Loucy (cell line): Measurements from ENCODE around the gene CDS2.

Experiments used
- CTCF ChIP-seq: fragments of 200-600 bp; sonication (generic); conservative IDR thresholded peaks from 2 replicates; pipeline ENCODE4 v1.5.1; 2014; ENCODE audit warnings: mild to moderate bottlenecking, antibody characterized with exemption, low read length
- EZH2phosphoT487 ChIP-seq: fragments of 200-600 bp; IDR thresholded peaks from 2 replicates; pipeline ENCODE4 v1.6.1; 2018; ENCODE audit warnings: antibody characterized with exemption, mild to moderate bottlenecking, moderate library complexity, borderline replicate concordance

GRCh38 chr20:5198651-5198924 lies 71.8 kb downstream of the CDS2 start:
- no peak for TF ChIP-seq CTCF
- TF ChIP-seq EZH2phosphoT487, result no peak
